NCI-H510A (cell line): ENCODE data around the gene VRK2.
"Not testable (repeated sequence)": the region's sequence is repeated elsewhere in the genome, so short reads cannot be mapped to it uniquely, and the experiment has no call there.

Source experiments
- DNase-seq: peaks from one replicate; lab custom pipeline; 2025; lab: John Stamatoyannopoulos, UW

VRK2 gene

DNA sequence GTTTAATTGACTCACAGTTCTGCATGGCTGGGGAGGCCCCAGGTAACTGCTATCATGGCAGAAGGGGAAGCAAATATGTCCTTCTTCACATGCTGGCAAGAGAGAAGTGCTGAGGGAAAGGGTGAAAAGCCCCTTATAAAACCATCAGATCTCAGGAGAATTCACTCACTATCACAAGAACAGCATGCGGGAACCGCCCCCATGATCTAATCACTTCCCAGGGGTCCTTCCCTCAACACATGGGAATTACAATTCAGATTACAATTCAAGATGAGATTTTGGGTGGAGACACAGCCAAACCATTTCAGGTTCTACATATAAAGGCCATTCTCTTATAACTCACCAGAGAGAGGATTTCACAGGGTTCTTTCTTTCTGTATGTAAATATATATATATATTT is 62.9 kb downstream of the VRK2 start:
- DNase-seq, result no peak

GRCh38 chr2:58110765-58111164 is 64.2 kb downstream of the VRK2 start:
- no peak for DNase-seq

DNA sequence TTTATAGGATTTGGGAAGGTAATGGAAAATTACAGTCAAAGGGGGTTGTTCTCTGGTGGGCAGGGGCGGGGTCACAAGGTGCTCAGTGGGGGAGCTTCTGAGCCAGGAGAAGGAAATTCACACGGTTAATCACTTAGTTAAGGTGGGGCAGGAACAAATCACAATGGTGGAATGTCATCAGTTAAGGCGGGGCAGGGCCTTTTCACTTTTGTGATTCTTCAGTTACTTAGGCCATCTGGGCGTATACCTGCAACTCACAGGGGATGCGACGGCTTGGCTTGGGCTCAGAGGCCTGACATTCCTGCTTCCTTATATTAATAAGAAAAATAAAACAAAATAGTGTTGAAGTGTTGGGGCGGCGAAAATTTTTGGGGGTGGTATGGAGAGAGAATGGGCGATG is 67.0 kb downstream of the VRK2 start:
- DNase-seq, result not testable (repeated sequence)

DNA sequence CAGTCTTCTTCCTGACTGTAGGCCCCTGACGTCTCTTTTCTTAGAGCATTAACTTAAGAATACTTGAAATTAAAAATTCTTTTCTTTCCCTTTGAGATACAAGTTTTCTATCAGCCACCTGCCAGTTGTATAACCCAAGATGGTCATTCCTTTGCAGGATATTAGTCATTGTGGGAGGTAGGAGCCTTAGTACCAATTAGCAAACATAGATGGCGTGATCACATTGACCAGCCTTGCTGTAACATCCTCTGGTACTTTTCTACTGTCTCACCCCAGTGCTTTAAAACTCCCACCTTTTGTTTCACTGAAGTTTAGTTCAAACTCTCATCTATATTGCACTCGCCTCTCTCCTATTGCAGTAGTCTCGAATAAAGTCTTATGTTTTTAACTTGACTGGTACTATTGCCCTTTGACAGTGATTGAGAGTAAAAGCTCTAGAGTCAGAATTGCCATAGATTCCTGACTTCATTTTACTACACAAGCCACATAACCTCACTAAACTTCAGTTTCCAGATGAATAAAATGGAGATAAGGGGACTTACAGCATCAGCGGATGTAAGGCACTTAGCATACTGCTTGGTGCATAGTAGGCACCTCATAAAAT is 74.1 kb downstream of the VRK2 start:
- DNase-seq, result no peak

- DNase-seq, result no peak
These were observed 75.4 kb downstream of the VRK2 start for GRCh38 chr2:58122040-58122439.

GRCh38 chr2:58122540-58122939 is 75.9 kb downstream of the VRK2 start:
- DNase-seq, result no peak

- DNase-seq, result no peak
These were observed 80.5 kb downstream of the VRK2 start for GRCh38 chr2:58127111-58127510.

GRCh38 chr2:58130238-58130637 is 83.6 kb downstream of the VRK2 start:
- DNase-seq, result no peak

- no peak for DNase-seq
These were observed 84.8 kb downstream of the VRK2 start for GRCh38 chr2:58131191-58132011.

DNA sequence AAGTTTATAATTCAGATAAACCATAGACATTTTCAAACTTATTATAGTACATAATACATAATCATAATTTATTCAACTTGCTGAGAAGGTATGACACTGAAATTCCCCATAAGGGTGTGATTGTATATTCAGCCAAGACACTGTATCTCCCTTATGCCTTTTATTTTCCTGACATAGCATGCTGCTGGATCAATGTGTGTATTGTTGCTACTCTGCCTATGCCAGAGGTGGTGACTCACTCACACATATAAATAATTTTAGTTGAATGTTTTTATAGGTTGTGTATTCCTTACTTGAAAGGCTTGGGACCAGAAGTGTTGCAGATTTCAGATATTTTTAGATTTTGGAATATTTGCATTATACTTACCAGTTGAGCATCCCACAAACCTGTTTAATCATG is 86.8 kb downstream of the VRK2 start:
- DNase-seq, result no peak

- DNase-seq, result no peak
These were observed 89.3 kb downstream of the VRK2 start for GRCh38 chr2:58135861-58136260.

DNA sequence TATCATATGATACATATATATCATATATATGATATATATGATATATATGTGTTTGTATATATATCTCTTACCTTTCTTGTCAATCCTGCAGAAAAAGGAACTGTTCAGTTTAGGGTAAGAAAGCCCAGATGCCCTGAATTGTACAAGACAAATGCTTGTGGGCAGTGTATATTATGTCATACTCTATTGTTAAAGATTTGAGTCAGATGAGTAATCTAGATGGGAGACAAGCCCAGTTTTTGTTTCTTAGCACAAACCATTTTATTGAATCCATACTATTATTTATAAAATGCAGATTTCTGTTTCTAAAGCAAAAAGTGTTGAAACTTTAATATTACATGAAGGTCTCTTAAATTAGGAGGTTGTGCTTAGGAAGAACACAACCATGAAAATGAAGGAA is 90.6 kb downstream of the VRK2 start:
- DNase-seq, result no peak

- DNase-seq, result no peak
These were observed 91.2 kb downstream of the VRK2 start for GRCh38 chr2:58137856-58138255.

GRCh38 chr2:58138396-58139030 is 91.9 kb downstream of the VRK2 start:
- DNase-seq, result no peak

DNA sequence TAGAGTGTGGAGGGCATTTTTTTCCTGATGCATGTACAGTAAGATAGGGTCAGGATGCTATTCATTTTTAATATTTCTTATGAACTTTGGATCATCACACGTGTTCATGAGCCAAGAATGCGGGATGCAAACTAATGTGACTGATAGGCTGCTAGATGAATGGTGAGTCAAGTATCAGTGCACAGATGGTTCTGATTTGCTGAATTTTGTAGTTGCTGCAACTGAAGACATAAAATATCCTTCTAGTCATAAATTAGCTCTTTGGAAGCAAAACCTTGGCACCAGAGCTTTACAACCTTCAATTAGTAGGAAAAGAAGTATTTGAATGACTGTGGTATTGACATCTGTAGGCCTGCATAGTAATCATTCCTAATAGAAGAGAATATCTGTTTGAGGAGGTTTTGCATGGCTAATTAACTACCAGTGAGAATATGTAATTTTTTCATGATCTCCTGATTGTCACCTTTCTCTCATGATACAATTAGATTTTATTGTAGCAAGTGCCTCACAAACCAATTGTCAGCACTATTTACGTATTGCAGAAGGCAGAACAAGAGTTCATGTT is 94.0 kb downstream of the VRK2 start:
- DNase-seq, result no peak

GRCh38 chr2:58145769-58146168 is 99.2 kb downstream of the VRK2 start:
- DNase-seq, result not testable (repeated sequence)

- DNase-seq, result no peak
These were observed 100.1 kb downstream of the VRK2 start for GRCh38 chr2:58146707-58147106.

GRCh38 chr2:58155160-58155778 is 108.7 kb downstream of the VRK2 start:
- peak; percentile 74 for DNase-seq

DNA sequence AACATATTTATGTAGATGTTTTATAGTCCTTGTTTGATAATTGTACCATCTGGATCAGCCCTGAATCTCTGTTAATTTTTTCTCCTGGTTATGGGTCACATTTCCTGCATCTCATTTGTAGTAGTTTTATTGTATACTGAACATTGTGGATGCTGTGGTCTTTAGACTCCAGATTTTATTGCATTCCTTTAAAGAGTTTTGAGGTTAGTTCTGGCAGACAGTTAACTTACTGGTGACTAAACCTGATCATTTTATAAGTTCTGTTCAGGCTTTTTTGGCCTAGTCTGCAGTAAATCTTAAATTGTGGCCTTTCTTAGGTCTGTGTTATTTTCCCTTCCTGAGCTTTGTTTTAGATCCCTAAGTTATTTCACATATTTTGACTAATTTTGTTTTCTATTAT is 110.2 kb downstream of the VRK2 start:
- DNase-seq, result no peak

DNA sequence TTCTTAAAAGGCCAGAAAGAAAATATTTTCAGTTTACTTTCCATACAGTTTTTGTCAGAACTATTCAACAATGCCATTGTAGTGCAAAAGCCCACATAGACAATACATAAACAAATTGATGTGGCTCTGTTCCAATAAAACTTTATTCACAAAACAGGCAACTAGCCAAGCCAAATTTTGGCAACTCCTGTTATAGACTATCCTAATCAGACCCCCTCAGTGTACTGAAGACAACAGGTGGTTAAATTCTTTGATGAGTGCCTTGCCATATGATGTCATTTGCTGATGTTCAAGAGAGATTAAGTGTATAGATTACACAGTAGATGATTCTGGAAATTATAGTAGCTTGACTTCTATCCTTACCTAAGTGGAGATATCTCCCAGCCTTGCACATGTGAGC is 111.1 kb downstream of the VRK2 start:
- no peak for DNase-seq

DNA sequence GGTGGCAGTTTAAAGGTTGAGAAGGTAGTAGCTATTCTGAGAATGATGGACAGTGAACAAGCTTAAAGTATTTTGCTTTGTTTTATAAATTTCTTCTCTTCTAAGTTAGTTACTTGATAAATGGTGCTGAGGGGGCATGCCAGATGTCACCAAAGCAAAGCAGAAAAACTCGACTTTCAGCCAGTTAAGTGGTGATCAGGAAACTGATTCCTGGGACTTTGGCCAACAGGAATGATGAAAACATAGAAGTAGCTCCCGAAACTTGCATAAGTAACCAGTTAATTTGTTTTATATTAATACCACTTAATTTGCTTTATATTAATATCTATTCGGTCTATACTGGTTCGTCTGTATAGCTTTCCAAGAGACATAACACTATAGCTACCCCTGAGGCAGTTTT is 111.9 kb downstream of the VRK2 start:
- DNase-seq, result no peak

- DNase-seq, result no peak
These were observed 117.3 kb downstream of the VRK2 start for GRCh38 chr2:58163913-58164312.

GRCh38 chr2:58168130-58168529 is 121.5 kb downstream of the VRK2 start:
- DNase-seq, result not testable (repeated sequence)
